HepG2 (cell line): ENCODE data around the gene PITHD1. TPM values are rescaled to one million over a fixed set of nuclear protein-coding genes. Genes with fewer than 3 reads are reported as not detected.

Experiments used
- ATAC-seq: fragments of 200-7000 bp; cut with Tn5 transposase; 3 replicates; pipeline ENCODE4 v1.9.1; 2020; ENCODE audit warnings: mild to moderate bottlenecking, moderate library complexity
- BruUV-seq: library from RNA; stranded (reverse); fragments of 400-500 nt; replicated peaks from 2 replicates; lab custom pipeline; 2021; lab: Mats Ljungman, UMichigan
- CTCF ChIA-PET: fragments of 300-600 bp; formaldehyde crosslinking; extraction: SDS; loops from one replicate; lab custom pipeline; 2021; ENCODE audit warnings: low total read pairs, inconsistent platforms, low intra/inter-chr PET ratio; lab: Yijun Ruan, JAX
- POLR2A ChIA-PET: fragments of 350-600 bp; sonication (Branson Sonifier 250); formaldehyde crosslinking; loops from one replicate; lab custom pipeline; 2020; ENCODE audit warnings: antibody characterized with exemption, inconsistent platforms; lab: Yijun Ruan, JAX
- DNase-seq: peaks from one replicate; pipeline ENCODE4 v3.0.0-alpha.2; 2015; ENCODE audit warnings: low spot score
- FAIRE-seq: peaks from 3 replicates; lab custom pipeline; 2011; peaks lifted over from hg19 to GRCh38; lab: Jason Lieb, UNC
- H2AFZ ChIP-seq: one replicate; pipeline ENCODE4 v1.6.1; 2011; ENCODE audit warnings: low read length, inconsistent platforms
- H3K27ac ChIP-seq: fragments of 300-600 bp; 3 replicates; pipeline ENCODE4 v1.8.0; 2011; ENCODE audit warnings: mixed run types, mild to moderate bottlenecking, mixed read lengths, low read length, inconsistent platforms; ENCODE audit not compliant: insufficient read depth; ENCODE audit errors: extremely low read length
- H3K27me3 ChIP-seq, 2 experiments: fragments of 200-600 bp in 1 of 2; 2 replicates in 1 of 2; 3 replicates in 1 of 2; pipeline versions ENCODE4 v1.6.0 to v1.8.0; 2011; ENCODE audit warnings: low read length in 2 of 2, mild to moderate bottlenecking in 2 of 2, moderate library complexity in 2 of 2, inconsistent platforms in 1 of 2; ENCODE audit not compliant: insufficient read depth in 2 of 2, control insufficient read depth in 1 of 2
- H3K36me3 ChIP-seq, 2 experiments: fragments of 200-600 bp in 1 of 2; replicated peaks in 1 of 2; 2 replicates in 1 of 2; 3 replicates in 1 of 2; pipeline versions ENCODE4 v1.5.1 to v1.8.0; 2011; ENCODE audit warnings: low read length in 2 of 2, inconsistent platforms in 1 of 2; ENCODE audit not compliant: insufficient read depth in 2 of 2, control insufficient read depth in 1 of 2
- H3K4me1 ChIP-seq: 2 replicates; pipeline ENCODE4 v1.5.1; 2012; ENCODE audit warnings: low read length, inconsistent platforms; ENCODE audit not compliant: insufficient read depth
- H3K4me2 ChIP-seq: 2 replicates; pipeline ENCODE4 v1.6.0; 2011; ENCODE audit warnings: low read depth, low read length, inconsistent platforms
- H3K4me3 ChIP-seq, 3 experiments: fragments of 200-600 bp in 1 of 3; sonication (generic), shearing (Covaris generic) in 1 of 3; replicated peaks in 1 of 3; 2 replicates each; pipeline ENCODE4 v1.5.1; 2011 to 2016; ENCODE audit warnings: low read length in 3 of 3, inconsistent platforms in 2 of 3, low read depth in 2 of 3, mild to moderate bottlenecking in 2 of 3, control low read depth in 1 of 3, mixed read lengths in 1 of 3; ENCODE audit not compliant: insufficient read depth in 1 of 3
- H3K79me2 ChIP-seq: one replicate; pipeline ENCODE4 v1.6.1; 2011; ENCODE audit warnings: low read length, inconsistent platforms; ENCODE audit not compliant: insufficient read depth
- H3K9ac ChIP-seq: 2 replicates; pipeline ENCODE4 v1.6.0; 2011; ENCODE audit warnings: mild to moderate bottlenecking, low read depth, low read length, inconsistent platforms; ENCODE audit not compliant: insufficient read depth
- H3K9me3 ChIP-seq: 2 replicates; pipeline ENCODE4 v1.5.1; 2012; ENCODE audit warnings: mild to moderate bottlenecking, low read length
- H4K20me1 ChIP-seq: 2 replicates; pipeline ENCODE4 v1.6.0; 2011; ENCODE audit warnings: inconsistent platforms, mild to moderate bottlenecking, low read length, moderate library complexity; ENCODE audit not compliant: insufficient read depth
- CBX5 ChIP-seq: sonication (generic); formaldehyde crosslinking; IDR thresholded peaks from 2 replicates; pipeline ENCODE4 v1.4.0; 2020; ENCODE audit warnings: missing genetic modification reagents, borderline replicate concordance
- EHMT2 ChIP-seq: fragments of 200-600 bp; sonication (generic); IDR thresholded peaks from 2 replicates; pipeline ENCODE4 v1.7.0; 2017; ENCODE audit warnings: antibody characterized with exemption, low read depth, low read length, borderline replicate concordance
- FIP1L1 ChIP-seq: fragments of 200-400 bp; formaldehyde crosslinking; IDR thresholded peaks from 2 replicates; pipeline ENCODE4 v1.6.1; 2018; ENCODE audit warnings: low read depth, mild to moderate bottlenecking, low read length, moderate library complexity, borderline replicate concordance; ENCODE audit not compliant: insufficient read depth
- MAFF ChIP-seq: IDR thresholded peaks from 2 replicates; pipeline ENCODE4 v1.6.1; 2011; ENCODE audit warnings: low read depth, low read length, improper control_type of control experiment
- MAFK ChIP-seq, 2 experiments: IDR thresholded peaks in 1 of 2; conservative IDR thresholded peaks in 1 of 2; 2 replicates each; pipeline ENCODE4 v1.6.1; 2011; ENCODE audit warnings: improper control_type of control experiment in 2 of 2, low read length in 2 of 2
- SAP130 ChIP-seq: IDR thresholded peaks from 2 replicates; pipeline ENCODE4 v1.6.1; 2016; ENCODE audit warnings: low read depth
- ZBTB21 ChIP-seq: sonication (generic); formaldehyde crosslinking; IDR thresholded peaks from 2 replicates; pipeline ENCODE4 v1.4.0; 2020; ENCODE audit warnings: missing genetic modification reagents
- ZNF530 ChIP-seq: sonication (generic); formaldehyde crosslinking; IDR thresholded peaks from 2 replicates; pipeline ENCODE4 v1.5.0; 2020; ENCODE audit warnings: low read depth, mild to moderate bottlenecking, missing genetic modification reagents
- WGBS: methylation state at CpG from one replicate; pipeline ENCODE4 v1.1.6; 2017; ENCODE audit warnings: low lambda C conversion rate; 5-methylcytosine and 5-hydroxymethylcytosine counted together
- in situ Hi-C: cut with HindIII; loops from 2 replicates; pipeline ENCODE4 v1.10.0; 2017; ENCODE audit warnings: low pct_unique_long_range_greater_than_20kb; ENCODE audit not compliant: extremely low pct_ligation_motif_present
- intact Hi-C: fragments of 100-400 bp; cut with micrococcal nuclease; formaldehyde crosslinking; loops from one replicate; pipeline ENCODE4 v1.10.0; 2022; ENCODE audit not compliant: unreplicated experiment
- polyA plus RNA-seq, 8 experiments: library from polyadenylated mRNA; depleted of rRNA in 3 of 8; stranded (reverse) in 7 of 8; unstranded in 1 of 8; fragments of >200 nt; fragmentation: Illumina TruSeq in 4 of 8; extraction: Trizol in 4 of 8; gene quantifications; 2 replicates each; pipeline versions ENCODE4 v1.2.1 to v1.2.3, GENCODE V29; 2011 to 2016; ENCODE audit warnings: low read depth in 4 of 8, missing spikeins in 1 of 8, mixed read lengths in 1 of 8; ENCODE audit not compliant: insufficient read depth in 1 of 8
- total RNA-seq, 5 experiments: library from RNA; depleted of rRNA; stranded (reverse); fragments of >200 nt; fragmentation: Illumina TruSeq; extraction: Trizol; gene quantifications; 2 replicates each; pipeline ENCODE4 v1.2.3, GENCODE V29; 2016; ENCODE audit warnings: low read depth in 1 of 5
- TF ChIP-seq, protein P1 (sequence below): sonication (generic); formaldehyde crosslinking; IDR thresholded peaks from 2 replicates; pipeline ENCODE4 v1.4.0; 2020; ENCODE audit warnings: missing genetic modification reagents

The PITHD1 gene
- total and polyA plus RNA-seq, 2 of the 13 experiments (the other 11 are each of a cell fraction or from before 2014, with no cell fraction given): 28.0 to 37.3 TPM

GRCh38 chr1:23745515-23745914, 32.7 kb upstream of the PITHD1 start (continued):
- TF ChIP-seq, protein P1, sequence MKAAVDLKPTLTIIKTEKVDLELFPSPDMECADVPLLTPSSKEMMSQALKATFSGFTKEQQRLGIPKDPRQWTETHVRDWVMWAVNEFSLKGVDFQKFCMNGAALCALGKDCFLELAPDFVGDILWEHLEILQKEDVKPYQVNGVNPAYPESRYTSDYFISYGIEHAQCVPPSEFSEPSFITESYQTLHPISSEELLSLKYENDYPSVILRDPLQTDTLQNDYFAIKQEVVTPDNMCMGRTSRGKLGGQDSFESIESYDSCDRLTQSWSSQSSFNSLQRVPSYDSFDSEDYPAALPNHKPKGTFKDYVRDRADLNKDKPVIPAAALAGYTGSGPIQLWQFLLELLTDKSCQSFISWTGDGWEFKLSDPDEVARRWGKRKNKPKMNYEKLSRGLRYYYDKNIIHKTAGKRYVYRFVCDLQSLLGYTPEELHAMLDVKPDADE (CRISPR knock-in tag): no peak
- peak; percentile 75 to 81 for TF ChIP-seq MAFK (conservative IDR thresholded peaks at IDR 0.05 in 1 of 2, IDR thresholded peaks at IDR 0.05 in 1 of 2; ENCODE audit: low read length in 2 of 2)
- no peak for TF ChIP-seq CBX5
- peak; percentile 52 for TF ChIP-seq SAP130 (CRISPR knock-in tag)
- TF ChIP-seq MAFF: peak; percentile 72
- TF ChIP-seq ZBTB21 (CRISPR knock-in tag): no peak
- TF ChIP-seq FIP1L1: no peak
- TF ChIP-seq, all 625 proteins: peak for 6

GRCh38 chr1:23748016-23748415, 30.2 kb upstream of the PITHD1 start:
- Histone ChIP-seq H3K9me3 (no peaks in the 10 kb centered on the region), H3K4me1 (peaks cover 40% of the 10 kb centered on the region), H3K27me3 (no peaks in the 10 kb centered on the region; a peak in 1 of 5 replicates), H3K79me2 (peaks cover 64% of the 10 kb centered on the region), H4K20me1 (peaks cover 8% of the 10 kb centered on the region), H3K4me3 (no peak overlapping the region), H3K4me2 (no peak overlapping the region), H3K36me3 (peaks cover 17 to 48% of the 10 kb centered on the region in 2 experiments), H3K9ac (no peak overlapping the region), H2AFZ (no peak overlapping the region), H3K27ac (no peak overlapping the region)
- CTCF ChIA-PET: no interaction called here
- in situ Hi-C loops (loop anchor here (5.0 kb wide), 1 partner anchor 56 kb away; the partner anchor contains the start of gene RPL11), intact Hi-C loops (loop anchor here (10.0 kb wide), 1 partner anchor 193 kb away; the partner anchor contains the start of gene ID3)
- DNase-seq (no peak), FAIRE-seq (no peak), ATAC-seq (no peak)
- TF ChIP-seq EHMT2: no peak
- no peak for TF ChIP-seq ZNF530
- BruUV-seq: no TSS peak
- WGBS: 86% methylated on average over 3 of the region's 3 CpGs
- POLR2A ChIA-PET: no interaction called here
